NCI-H128 (cell line): ENCODE results near the gene HBA2.
A peak's percentile ranks its signal among the peaks of the same experiment; 100 is the strongest.
"Not testable (repeated sequence)": the region's sequence is repeated elsewhere in the genome, so short reads cannot be mapped to it uniquely, and the experiment has no call there.

ENCODE experiments used
- DNase-seq: peaks from one replicate; lab custom pipeline; 2025; ENCODE audit not compliant: unreplicated experiment; lab: John Stamatoyannopoulos, UW

HBA2 gene

DNA sequence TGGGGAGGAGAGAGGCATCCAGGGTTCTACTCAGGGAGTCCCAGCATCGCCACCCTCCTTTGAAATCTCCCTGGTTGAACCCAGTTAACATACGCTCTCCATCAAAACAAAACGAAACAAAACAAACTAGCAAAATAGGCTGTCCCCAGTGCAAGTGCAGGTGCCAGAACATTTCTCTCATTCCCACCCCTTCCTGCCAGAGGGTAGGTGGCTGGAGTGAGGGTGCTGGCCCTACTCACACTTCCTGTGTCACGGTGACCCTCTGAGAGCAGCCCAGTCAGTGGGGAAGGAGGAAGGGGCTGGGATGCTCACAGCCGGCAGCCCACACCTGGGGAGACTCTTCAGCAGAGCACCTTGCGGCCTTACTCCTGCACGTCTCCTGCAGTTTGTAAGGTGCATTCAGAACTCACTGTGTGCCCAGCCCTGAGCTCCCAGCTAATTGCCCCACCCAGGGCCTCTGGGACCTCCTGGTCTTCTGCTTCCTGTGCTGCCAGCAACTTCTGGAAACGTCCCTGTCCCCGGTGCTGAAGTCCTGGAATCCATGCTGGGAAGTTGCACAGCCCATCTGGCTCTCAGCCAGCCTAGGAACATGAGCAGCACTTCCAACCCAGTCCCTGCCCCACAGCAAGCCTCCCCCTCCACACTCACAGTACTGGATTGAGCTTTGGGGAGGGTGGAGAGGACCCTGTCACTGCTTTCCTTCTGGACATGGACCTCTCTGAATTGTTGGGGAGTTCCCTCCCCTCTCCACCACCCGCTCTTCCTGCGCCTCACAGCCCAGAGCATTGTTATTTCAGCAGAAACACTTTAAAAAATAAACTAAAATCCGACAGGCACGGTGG lies 1.5 kb downstream of the HBA2 start:
- not testable (repeated sequence) for DNase-seq

DNA sequence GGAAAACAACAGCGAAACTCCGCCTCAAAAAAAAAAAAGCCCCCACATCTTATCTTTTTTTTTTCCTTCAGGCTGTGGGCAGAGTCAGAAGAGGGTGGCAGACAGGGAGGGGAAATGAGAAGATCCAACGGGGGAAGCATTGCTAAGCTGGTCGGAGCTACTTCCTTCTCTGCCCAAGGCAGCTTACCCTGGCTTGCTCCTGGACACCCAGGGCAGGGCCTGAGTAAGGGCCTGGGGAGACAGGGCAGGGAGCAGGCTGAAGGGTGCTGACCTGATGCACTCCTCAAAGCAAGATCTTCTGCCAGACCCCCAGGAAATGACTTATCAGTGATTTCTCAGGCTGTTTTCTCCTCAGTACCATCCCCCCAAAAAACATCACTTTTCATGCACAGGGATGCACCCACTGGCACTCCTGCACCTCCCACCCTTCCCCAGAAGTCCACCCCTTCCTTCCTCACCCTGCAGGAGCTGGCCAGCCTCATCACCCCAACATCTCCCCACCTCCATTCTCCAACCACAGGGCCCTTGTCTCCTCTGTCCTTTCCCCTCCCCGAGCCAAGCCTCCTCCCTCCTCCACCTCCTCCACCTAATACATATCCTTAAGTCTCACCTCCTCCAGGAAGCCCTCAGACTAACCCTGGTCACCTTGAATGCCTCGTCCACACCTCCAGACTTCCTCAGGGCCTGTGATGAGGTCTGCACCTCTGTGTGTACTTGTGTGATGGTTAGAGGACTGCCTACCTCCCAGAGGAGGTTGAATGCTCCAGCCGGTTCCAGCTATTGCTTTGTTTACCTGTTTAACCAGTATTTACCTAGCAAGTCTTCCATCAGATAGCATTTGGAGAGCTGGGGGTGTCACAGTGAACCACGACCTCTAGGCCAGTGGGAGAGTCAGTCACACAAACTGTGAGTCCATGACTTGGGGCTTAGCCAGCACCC lies 2.6 kb downstream of the HBA2 start:
- DNase-seq = no peak

DNA sequence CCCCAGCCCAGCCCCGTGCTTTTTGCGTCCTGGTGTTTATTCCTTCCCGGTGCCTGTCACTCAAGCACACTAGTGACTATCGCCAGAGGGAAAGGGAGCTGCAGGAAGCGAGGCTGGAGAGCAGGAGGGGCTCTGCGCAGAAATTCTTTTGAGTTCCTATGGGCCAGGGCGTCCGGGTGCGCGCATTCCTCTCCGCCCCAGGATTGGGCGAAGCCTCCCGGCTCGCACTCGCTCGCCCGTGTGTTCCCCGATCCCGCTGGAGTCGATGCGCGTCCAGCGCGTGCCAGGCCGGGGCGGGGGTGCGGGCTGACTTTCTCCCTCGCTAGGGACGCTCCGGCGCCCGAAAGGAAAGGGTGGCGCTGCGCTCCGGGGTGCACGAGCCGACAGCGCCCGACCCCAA lies 3.3 kb downstream of the HBA2 start:
- DNase-seq = not testable (repeated sequence)

DNA sequence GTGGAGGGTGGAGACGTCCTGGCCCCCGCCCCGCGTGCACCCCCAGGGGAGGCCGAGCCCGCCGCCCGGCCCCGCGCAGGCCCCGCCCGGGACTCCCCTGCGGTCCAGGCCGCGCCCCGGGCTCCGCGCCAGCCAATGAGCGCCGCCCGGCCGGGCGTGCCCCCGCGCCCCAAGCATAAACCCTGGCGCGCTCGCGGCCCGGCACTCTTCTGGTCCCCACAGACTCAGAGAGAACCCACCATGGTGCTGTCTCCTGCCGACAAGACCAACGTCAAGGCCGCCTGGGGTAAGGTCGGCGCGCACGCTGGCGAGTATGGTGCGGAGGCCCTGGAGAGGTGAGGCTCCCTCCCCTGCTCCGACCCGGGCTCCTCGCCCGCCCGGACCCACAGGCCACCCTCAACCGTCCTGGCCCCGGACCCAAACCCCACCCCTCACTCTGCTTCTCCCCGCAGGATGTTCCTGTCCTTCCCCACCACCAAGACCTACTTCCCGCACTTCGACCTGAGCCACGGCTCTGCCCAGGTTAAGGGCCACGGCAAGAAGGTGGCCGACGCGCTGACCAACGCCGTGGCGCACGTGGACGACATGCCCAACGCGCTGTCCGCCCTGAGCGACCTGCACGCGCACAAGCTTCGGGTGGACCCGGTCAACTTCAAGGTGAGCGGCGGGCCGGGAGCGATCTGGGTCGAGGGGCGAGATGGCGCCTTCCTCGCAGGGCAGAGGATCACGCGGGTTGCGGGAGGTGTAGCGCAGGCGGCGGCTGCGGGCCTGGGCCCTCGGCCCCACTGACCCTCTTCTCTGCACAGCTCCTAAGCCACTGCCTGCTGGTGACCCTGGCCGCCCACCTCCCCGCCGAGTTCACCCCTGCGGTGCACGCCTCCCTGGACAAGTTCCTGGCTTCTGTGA lies 4.1 kb downstream of the HBA2 start, which contains the start of gene HBA1:
Gene HBA1, plus strand, starts transcription at position 204 of the 906 bp plus-strand sequence. Its CDS starts 37 bp downstream, at position 241.
- DNase-seq = not testable (repeated sequence)

DNA sequence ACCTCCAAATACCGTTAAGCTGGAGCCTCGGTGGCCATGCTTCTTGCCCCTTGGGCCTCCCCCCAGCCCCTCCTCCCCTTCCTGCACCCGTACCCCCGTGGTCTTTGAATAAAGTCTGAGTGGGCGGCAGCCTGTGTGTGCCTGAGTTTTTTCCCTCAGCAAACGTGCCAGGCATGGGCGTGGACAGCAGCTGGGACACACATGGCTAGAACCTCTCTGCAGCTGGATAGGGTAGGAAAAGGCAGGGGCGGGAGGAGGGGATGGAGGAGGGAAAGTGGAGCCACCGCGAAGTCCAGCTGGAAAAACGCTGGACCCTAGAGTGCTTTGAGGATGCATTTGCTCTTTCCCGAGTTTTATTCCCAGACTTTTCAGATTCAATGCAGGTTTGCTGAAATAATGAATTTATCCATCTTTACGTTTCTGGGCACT lies 4.7 kb downstream of the HBA2 start:
- DNase-seq = no peak

DNA sequence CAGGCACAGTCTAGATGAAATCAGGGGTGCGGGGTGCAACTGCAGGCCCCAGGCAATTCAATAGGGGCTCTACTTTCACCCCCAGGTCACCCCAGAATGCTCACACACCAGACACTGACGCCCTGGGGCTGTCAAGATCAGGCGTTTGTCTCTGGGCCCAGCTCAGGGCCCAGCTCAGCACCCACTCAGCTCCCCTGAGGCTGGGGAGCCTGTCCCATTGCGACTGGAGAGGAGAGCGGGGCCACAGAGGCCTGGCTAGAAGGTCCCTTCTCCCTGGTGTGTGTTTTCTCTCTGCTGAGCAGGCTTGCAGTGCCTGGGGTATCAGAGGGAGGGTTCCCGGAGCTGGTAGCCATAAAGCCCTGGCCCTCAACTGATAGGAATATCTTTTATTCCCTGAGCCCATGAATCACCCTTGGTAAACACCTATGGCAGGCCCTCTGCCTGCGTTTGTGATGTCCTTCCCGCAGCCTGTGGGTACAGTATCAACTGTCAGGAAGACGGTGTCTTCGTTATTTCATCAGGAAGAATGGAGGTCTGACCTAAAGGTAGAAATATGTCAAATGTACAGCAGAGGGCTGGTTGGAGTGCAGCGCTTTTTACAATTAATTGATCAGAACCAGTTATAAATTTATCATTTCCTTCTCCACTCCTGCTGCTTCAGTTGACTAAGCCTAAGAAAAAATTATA lies 5.4 kb downstream of the HBA2 start:
- DNase-seq = no peak

DNA sequence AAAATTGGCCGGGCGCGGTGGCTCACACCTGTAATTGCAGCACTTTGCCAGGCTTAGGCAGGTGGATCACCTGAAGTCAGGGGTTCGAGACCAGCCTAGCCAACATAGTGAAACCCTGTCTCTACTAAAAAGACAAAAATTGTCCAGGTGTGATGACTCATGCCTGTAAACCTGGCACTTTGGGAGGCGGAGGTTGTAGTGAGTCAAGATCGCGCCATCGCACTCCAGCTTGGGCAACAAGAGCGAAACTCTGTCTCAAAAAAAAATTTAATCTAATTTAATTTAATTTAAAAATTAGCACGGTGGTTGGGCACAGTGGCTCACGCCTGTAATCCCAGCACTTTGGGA lies 6.0 kb downstream of the HBA2 start:
- no peak for DNase-seq

DNA sequence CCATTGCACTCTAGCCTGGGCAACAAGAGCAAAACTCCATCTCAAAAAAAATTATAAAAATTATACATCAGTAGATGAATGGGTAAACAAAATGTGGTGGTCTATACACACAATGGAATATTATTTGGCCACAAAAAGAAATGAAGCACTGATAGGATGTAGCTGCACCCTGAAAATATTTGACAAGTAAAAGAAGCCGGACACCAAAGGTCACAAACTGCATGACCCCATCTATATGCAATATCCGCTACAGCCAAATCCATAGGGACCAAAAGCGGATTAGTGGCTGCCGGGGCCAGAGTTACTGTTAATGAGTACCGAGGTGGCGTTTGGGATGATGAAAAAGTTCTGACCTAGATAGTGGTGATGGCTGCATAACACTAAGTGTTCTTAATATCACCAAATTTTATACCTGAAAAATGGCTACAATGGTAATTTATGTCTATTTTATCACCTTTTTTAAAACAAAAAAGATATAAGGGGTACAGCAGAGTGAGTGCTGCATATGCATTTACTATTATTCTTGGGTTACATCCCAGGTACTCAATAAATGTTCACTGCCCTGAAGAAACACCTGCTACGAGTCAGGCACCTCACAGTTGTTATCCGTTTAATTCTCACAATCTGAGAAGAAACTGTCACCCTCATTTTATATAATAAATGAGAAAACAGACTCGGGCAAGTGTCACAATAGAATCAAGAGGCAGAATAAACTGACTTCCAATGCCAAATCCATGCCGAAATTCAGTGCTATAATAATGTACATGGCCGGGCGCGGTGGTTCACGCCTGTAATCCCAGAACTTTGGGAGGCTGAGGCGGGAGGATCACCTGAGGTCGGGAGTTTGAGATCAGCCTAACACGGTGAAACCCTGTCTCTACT lies 6.8 kb downstream of the HBA2 start:
- no peak for DNase-seq

DNA sequence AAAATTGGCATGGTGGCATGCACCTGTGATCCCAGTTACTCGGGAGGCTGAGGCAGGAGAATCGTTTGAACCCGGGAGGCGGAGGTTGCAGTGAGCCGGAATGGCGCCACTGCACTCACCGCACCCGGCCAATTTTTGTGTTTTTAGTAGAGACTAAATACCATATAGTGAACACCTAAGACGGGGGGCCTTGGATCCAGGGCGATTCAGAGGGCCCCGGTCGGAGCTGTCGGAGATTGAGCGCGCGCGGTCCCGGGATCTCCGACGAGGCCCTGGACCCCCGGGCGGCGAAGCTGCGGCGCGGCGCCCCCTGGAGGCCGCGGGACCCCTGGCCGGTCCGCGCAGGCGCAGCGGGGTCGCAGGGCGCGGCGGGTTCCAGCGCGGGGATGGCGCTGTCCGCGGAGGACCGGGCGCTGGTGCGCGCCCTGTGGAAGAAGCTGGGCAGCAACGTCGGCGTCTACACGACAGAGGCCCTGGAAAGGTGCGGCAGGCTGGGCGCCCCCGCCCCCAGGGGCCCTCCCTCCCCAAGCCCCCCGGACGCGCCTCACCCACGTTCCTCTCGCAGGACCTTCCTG lies 7.5 kb downstream of the HBA2 start, which contains the start of gene HBQ1:
Gene HBQ1, plus strand, starts transcription at position 359 of the 575 bp plus-strand sequence. Its CDS starts 28 bp downstream, at position 387.
- no peak for DNase-seq

DNA sequence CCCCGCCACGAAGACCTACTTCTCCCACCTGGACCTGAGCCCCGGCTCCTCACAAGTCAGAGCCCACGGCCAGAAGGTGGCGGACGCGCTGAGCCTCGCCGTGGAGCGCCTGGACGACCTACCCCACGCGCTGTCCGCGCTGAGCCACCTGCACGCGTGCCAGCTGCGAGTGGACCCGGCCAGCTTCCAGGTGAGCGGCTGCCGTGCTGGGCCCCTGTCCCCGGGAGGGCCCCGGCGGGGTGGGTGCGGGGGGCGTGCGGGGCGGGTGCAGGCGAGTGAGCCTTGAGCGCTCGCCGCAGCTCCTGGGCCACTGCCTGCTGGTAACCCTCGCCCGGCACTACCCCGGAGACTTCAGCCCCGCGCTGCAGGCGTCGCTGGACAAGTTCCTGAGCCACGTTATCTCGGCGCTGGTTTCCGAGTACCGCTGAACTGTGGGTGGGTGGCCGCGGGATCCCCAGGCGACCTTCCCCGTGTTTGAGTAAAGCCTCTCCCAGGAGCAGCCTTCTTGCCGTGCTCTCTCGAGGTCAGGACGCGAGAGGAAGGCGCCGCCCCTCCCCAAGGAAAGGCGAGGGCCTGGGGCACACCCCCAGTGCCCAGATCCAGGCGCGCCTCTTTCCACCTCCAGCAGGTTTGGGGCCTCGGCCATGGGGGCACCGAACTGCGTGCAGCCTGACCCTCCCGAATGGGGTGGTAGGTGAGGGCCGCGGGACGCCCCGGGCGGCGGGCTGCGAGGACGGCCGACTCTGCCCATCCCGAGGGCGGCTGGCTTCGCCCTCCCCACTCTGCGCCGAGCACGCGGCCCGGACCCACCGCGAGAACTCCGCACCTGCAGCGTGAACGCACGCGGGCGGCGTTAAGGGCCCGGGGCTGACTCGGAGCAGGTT lies 8.2 kb downstream of the HBA2 start:
- peak; percentile 39 for DNase-seq

DNA sequence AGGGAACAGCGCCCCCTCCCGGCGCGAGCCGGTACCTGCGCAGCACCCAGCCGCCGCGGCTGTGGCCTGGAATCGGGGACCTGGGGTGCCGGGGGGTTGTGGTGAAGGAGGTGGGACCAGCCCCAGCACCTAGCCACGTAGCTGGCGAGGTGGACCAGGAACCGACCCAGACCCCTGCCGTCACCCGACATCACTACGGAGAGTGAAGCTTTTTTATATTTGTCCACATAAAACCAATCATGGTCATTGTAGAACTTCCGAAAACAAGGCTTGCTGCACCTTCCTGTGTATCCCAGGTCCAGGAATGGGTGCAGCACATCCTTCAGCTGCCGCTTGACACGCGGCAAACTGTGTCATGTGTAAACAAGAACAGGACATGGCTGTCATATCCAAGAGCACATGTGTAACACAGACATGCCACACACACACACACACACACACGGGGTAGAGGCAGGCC lies 8.9 kb downstream of the HBA2 start:
- no peak for DNase-seq

DNA sequence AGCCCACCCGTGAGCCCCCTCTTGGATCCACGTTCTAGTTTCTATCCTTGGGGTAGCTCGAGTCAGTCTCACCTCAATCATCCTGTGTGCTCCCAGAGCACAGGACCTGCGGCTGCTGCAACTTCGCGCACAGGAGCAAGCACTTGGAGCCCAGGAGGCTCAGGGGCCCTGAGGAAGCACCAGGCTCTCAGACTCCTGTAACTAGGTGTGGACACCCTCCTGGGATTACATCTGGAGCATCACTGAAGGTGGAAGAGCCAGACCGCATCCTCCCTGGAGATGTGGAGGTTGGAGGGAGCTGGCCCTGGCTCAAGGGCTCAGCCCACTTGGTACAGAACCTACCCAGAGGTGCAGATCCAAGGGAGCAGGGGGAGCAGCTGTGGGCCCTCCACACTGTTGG lies 10.3 kb downstream of the HBA2 start:
- DNase-seq = no peak

DNA sequence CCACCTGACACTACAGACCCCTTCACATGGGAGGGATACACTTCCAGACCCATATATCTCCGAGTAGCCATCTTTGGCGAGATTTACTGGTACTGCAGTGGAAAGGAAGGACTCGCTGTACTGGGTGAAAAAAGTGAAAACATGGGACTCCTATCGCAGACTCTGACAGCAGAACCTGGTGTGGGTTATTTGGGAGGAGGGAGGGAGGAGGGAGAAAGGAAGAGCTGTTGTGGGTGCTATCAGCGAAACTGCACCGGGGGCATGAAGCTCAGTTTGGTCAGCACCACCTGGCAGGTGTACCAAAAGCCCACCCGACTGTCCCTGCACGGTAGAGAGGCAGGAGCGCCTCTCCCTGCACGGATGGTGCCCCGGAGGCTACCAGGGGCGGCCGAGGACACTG lies 12.5 kb downstream of the HBA2 start:
- DNase-seq = no peak

DNA sequence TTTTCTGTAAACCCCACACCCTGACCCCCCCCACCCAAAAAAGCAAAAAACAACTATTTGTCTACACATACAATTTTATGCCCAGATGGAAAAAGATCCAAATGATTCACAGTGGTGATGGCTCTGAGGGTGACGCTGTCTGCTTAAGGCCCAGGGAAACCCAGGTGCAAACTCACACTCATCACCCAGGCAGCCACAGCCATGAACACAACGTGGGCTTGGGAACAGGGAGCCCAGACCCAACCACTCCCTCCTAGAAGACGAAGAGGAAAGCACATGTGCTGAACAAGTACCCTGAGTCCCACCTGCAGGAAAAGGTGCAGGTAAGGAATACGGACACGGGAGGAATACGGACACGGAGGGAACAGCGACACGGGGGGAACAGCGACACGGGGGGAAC lies 13.0 kb downstream of the HBA2 start:
- DNase-seq = no peak

DNA sequence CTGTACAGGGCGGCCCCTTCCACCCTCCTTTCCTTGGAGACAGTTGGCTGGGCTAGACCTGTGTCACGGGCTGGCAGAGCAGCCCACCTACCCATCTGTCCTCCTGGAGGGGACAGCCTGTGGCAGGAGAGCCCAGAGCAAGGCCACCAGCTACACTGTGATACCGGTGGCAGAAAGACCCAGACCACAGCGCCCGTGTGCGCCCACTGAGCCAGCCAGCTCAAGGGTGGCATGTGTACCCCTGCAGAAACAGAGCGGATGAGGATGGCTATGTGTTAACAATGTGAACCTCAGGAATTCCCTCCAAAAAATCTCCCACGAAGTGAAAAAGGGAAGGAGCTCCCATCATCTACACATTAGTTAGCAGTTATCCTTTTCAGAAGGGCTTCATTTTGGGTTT lies 14.7 kb downstream of the HBA2 start:
- no peak for DNase-seq

DNA sequence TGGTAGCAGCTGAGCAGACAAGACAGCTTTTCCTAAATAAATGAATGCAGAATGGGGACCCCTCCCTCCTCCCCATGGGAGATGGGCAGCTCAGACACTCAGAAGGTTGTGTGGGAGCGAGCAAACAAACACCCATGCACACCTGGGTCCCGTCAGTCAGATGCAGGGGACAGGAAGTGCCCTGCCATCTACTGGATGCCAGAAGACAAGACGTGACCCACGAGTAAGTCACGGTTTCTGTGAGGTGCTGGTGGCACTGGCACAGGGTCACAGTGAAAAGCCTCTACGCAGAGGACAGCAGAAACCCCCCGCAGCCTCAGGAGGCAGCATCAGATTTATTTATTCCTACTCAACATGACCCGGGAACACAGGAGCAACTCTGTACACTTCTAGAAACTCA lies 16.0 kb downstream of the HBA2 start:
- DNase-seq = no peak

DNA sequence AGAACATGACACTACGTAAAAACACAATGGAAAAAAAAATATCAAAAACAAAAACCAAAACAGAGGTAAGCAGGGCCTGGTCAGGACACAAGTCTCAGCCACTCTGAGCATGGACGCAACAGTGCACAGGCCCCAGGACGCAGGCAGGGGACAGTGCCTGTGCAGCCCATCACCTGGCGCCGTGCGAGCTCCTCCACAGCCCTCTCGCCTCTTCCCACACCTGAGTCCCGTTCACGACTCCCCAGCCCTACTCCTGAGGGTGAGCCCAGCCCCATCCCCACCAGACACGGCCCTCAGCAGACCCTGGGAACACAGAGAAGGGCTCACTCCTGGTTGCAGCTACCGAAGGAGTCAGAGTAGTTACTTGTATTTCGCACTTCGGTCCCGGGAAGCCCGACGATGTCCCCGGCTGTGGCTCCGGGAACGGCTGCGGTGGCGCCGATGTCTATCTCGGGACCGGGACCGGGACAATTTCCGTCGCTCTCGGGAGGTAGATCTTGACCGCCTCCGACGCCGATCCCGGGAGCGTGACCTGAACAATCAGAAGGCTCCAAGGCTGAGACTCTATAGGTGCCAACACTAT lies 17.0 kb downstream of the HBA2 start:
- no peak for DNase-seq
